GM21737 (cell line): ENCODE results near the gene GKN1.

Source experiments
- ATAC-seq: cut with Tn5 transposase; IDR thresholded peaks from one replicate; pipeline ENCODE4 v1.9.1; 2021; ENCODE audit warnings: mild to moderate bottlenecking, moderate library complexity; ENCODE audit not compliant: unreplicated experiment

GKN1 gene

GRCh38 chr2:68959001-68959400, 15.4 kb upstream of the GKN1 start:
- no peak for ATAC-seq

GRCh38 chr2:68961380-68961779, 13.1 kb upstream of the GKN1 start:
- no peak for ATAC-seq

- no peak for ATAC-seq
Observed at GRCh38 chr2:68964282-68964681, 10.2 kb upstream of the GKN1 start.

GRCh38 chr2:68968221-68968620, 6.2 kb upstream of the GKN1 start:
- ATAC-seq: no peak

- no peak for ATAC-seq
Observed at GRCh38 chr2:68969736-68970490, 4.5 kb upstream of the GKN1 start.

- ATAC-seq: no peak
Observed at GRCh38 chr2:68970566-68971265, 3.7 kb upstream of the GKN1 start.

GRCh38 chr2:68971591-68972231, 2.7 kb upstream of the GKN1 start:
- no peak for ATAC-seq

- no peak for ATAC-seq
Observed at GRCh38 chr2:68974946-68975665, 670 bp downstream of the GKN1 start.

- ATAC-seq: no peak
Observed at GRCh38 chr2:68975844-68976243, 1.4 kb downstream of the GKN1 start.

GRCh38 chr2:68977453-68977852, 3.0 kb downstream of the GKN1 start:
- ATAC-seq: no peak

- ATAC-seq: no peak
Observed at GRCh38 chr2:68978098-68978497, 3.7 kb downstream of the GKN1 start.

GRCh38 chr2:68980956-68981355, 6.5 kb downstream of the GKN1 start:
- no peak for ATAC-seq

- ATAC-seq: no peak
Observed at GRCh38 chr2:68987021-68987503, 12.6 kb downstream of the GKN1 start.

GRCh38 chr2:68989035-68989434, 14.6 kb downstream of the GKN1 start:
- ATAC-seq: no peak

- ATAC-seq: no peak
Observed at GRCh38 chr2:68992341-68992740, 17.9 kb downstream of the GKN1 start.

- ATAC-seq: no peak
Observed at GRCh38 chr2:68992933-68993332, 18.5 kb downstream of the GKN1 start.

- no peak for ATAC-seq
Observed at GRCh38 chr2:68993660-68994059, 19.2 kb downstream of the GKN1 start.

- ATAC-seq: no peak
Observed at GRCh38 chr2:68994864-68995263, 20.4 kb downstream of the GKN1 start.

- no peak for ATAC-seq
Observed at GRCh38 chr2:68995916-68996315, 21.5 kb downstream of the GKN1 start.

- ATAC-seq: no peak
Observed at GRCh38 chr2:68997401-68997800, 23.0 kb downstream of the GKN1 start.

- ATAC-seq: no peak
Observed at GRCh38 chr2:69001879-69002278, 27.4 kb downstream of the GKN1 start.
